Measurements from ENCODE around the gene KREMEN1.

KREMEN1 gene

GRCh38 chr22:29043906-29044575 is 28.8 kb upstream of the KREMEN1 start:
- H3K27ac ChIP-seq = peak overlapping the region; percentile 54
- TF ChIP-seq CTCF (IDR thresholded peaks at IDR 0.05; ENCODE audit: low read depth, low read length, missing control alignments) = no peak
- peak; percentile 11 for DNase-seq
- no peaks in the 10 kb centered on the region for H3K36me3 ChIP-seq (replicated peaks)
- in situ Hi-C loops (cut with HindIII; ENCODE audit: low pct_ligation_motif_present, low sequenced_read_pairs) = no loop called here
- no peak overlapping the region for H3K4me3 ChIP-seq (ENCODE audit: low read depth, low read length)
- no peaks in the 10 kb centered on the region for H3K27me3 ChIP-seq (replicated peaks)

- no peaks in the 10 kb centered on the region for H3K36me3 ChIP-seq (replicated peaks)
- no peaks in the 10 kb centered on the region for H3K27me3 ChIP-seq (replicated peaks)
- no peak for TF ChIP-seq CTCF (IDR thresholded peaks at IDR 0.05; ENCODE audit: low read depth, low read length, missing control alignments)
- in situ Hi-C loops (cut with HindIII; ENCODE audit: low pct_ligation_motif_present, low sequenced_read_pairs) = no loop called here
- no peak overlapping the region for H3K4me3 ChIP-seq (ENCODE audit: low read depth, low read length)
- H3K27ac ChIP-seq = peak overlapping the region; percentile 54
- DNase-seq = peak; percentile 74
These were observed 28.1 kb upstream of the KREMEN1 start for GRCh38 chr22:29044657-29045176.

- H3K27ac ChIP-seq = no peak overlapping the region
- H3K4me3 ChIP-seq (ENCODE audit: low read depth, low read length) = no peak overlapping the region
- in situ Hi-C loops (cut with HindIII; ENCODE audit: low pct_ligation_motif_present, low sequenced_read_pairs) = no loop called here
- no peaks in the 10 kb centered on the region for H3K27me3 ChIP-seq (replicated peaks)
- no peak for TF ChIP-seq CTCF (IDR thresholded peaks at IDR 0.05; ENCODE audit: low read depth, low read length, missing control alignments)
- DNase-seq = no peak
- H3K36me3 ChIP-seq (replicated peaks) = no peaks in the 10 kb centered on the region
These were observed 23.8 kb upstream of the KREMEN1 start for GRCh38 chr22:29048822-29049654.

GRCh38 chr22:29049655-29050263 is 23.1 kb upstream of the KREMEN1 start:
- Histone ChIP-seq H3K4me3 (ENCODE audit: low read depth, low read length) (no peak overlapping the region), H3K36me3 (replicated peaks) (no peaks in the 10 kb centered on the region), H3K27ac (no peak overlapping the region), H3K27me3 (replicated peaks) (no peaks in the 10 kb centered on the region)
- TF ChIP-seq CTCF (IDR thresholded peaks at IDR 0.05; ENCODE audit: low read depth, low read length, missing control alignments) = no peak
- no peak for DNase-seq
- in situ Hi-C loops (cut with HindIII; ENCODE audit: low pct_ligation_motif_present, low sequenced_read_pairs) = no loop called here

GRCh38 chr22:29050457-29050856 is 22.4 kb upstream of the KREMEN1 start:
- Histone ChIP-seq H3K4me3 (ENCODE audit: low read depth, low read length) (no peak overlapping the region), H3K27ac (no peak overlapping the region), H3K36me3 (replicated peaks) (no peaks in the 10 kb centered on the region), H3K27me3 (replicated peaks) (no peaks in the 10 kb centered on the region)
- in situ Hi-C loops (cut with HindIII; ENCODE audit: low pct_ligation_motif_present, low sequenced_read_pairs) = no loop called here
- DNase-seq = no peak
- no peak for TF ChIP-seq CTCF (IDR thresholded peaks at IDR 0.05; ENCODE audit: low read depth, low read length, missing control alignments)

All from brain microvascular endothelial cell (primary cell).